GM18511 (cell line): ENCODE data around the gene TBC1D9B.

ENCODE experiments used
- ATAC-seq: cut with Tn5 transposase; IDR thresholded peaks from one replicate; pipeline ENCODE4 v1.9.1; 2021; ENCODE audit warnings: mild to moderate bottlenecking, moderate library complexity; ENCODE audit not compliant: unreplicated experiment

The TBC1D9B gene

GRCh38 chr5:179870952-179871351 is 36.7 kb downstream of the TBC1D9B start:
- no peak for ATAC-seq

GRCh38 chr5:179870403-179870903 is 37.2 kb downstream of the TBC1D9B start:
- no peak for ATAC-seq

GRCh38 chr5:179869641-179870402 is 37.9 kb downstream of the TBC1D9B start:
- no peak for ATAC-seq

- no peak for ATAC-seq
Observed at GRCh38 chr5:179869101-179869500, 38.6 kb downstream of the TBC1D9B start.

- no peak for ATAC-seq
Observed at GRCh38 chr5:179868541-179868940, 39.2 kb downstream of the TBC1D9B start.

- ATAC-seq = no peak
Observed at GRCh38 chr5:179867476-179867875, 40.2 kb downstream of the TBC1D9B start.

GRCh38 chr5:179867079-179867465 is 40.6 kb downstream of the TBC1D9B start:
- no peak for ATAC-seq

- no peak for ATAC-seq
Observed at GRCh38 chr5:179866241-179867078, 41.2 kb downstream of the TBC1D9B start.

GRCh38 chr5:179865491-179866240 is 42.0 kb downstream of the TBC1D9B start:
- no peak for ATAC-seq

GRCh38 chr5:179864686-179865085 is 43.0 kb downstream of the TBC1D9B start:
- ATAC-seq = no peak

GRCh38 chr5:179863449-179864085 is 44.1 kb downstream of the TBC1D9B start:
- no peak for ATAC-seq

- no peak for ATAC-seq
Observed at GRCh38 chr5:179862891-179863290, 44.8 kb downstream of the TBC1D9B start.

- ATAC-seq = no peak
Observed at GRCh38 chr5:179862296-179862695, 45.4 kb downstream of the TBC1D9B start.

- ATAC-seq = no peak
Observed at GRCh38 chr5:179860301-179860700, 47.4 kb downstream of the TBC1D9B start.

GRCh38 chr5:179858586-179859427 is 48.9 kb downstream of the TBC1D9B start, which contains the start of gene MRNIP:
MRNIP (minus strand) TSS chr5:179858817; CDS start chr5:179858796, 21 bp downstream.
- peak; percentile 94 for ATAC-seq

- peak; percentile 57 for ATAC-seq
Observed at GRCh38 chr5:179858241-179858585, 49.5 kb downstream of the TBC1D9B start.

GRCh38 chr5:179854356-179854755 is 53.3 kb downstream of the TBC1D9B start:
- ATAC-seq = no peak

GRCh38 chr5:179852993-179853547 is 54.6 kb downstream of the TBC1D9B start:
- peak; percentile 98 for ATAC-seq

- ATAC-seq = no peak
Observed at GRCh38 chr5:179841621-179842020, 66.1 kb downstream of the TBC1D9B start.
